Thyroid gland (tissue), 4 donors: ENCODE data around the gene KIF16B. TPM values are rescaled to one million over a fixed set of nuclear protein-coding genes. Genes with fewer than 3 reads are reported as not detected.

Source experiments
- DNase-seq, 2 donors: peaks; one replicate each; pipeline ENCODE4 v3.0.0-alpha.2; 2019
- H3K27ac ChIP-seq, 3 donors: fragments of 200-600 bp; sonication (generic); 1 replicate in 2 of 3; 2 replicates in 1 of 3; pipeline ENCODE4 v1.5.1; 2016 to 2019; ENCODE audit warnings: mild to moderate bottlenecking in 1 of 3, moderate library complexity in 1 of 3
- H3K27me3 ChIP-seq: fragments of 200-600 bp; sonication (generic); one replicate; pipeline ENCODE4 v1.5.1; 2019
- H3K36me3 ChIP-seq, 2 donors: fragments of 200-600 bp; sonication (generic); one replicate each; pipeline ENCODE4 v1.5.1; 2016 to 2019
- H3K4me1 ChIP-seq, 2 donors: fragments of 200-600 bp; sonication (generic); one replicate each; pipeline ENCODE4 v1.5.1; 2017 to 2019
- H3K4me3 ChIP-seq, 3 donors: fragments of 200-600 bp; sonication (generic); replicated peaks in 1 of 3; 1 replicate in 2 of 3; 2 replicates in 1 of 3; pipeline ENCODE4 v1.5.1; 2016; ENCODE audit warnings: mild to moderate bottlenecking in 1 of 3
- H3K9me3 ChIP-seq: fragments of 200-600 bp; sonication (generic); one replicate; pipeline ENCODE4 v1.5.1; 2017
- CTCF ChIP-seq, 6 experiments: fragments of 200-600 bp in 3 of 6; fragments of 450-650 bp in 3 of 6; sonication (generic) in 3 of 6; IDR thresholded peaks; one replicate each; pipeline ENCODE4 v1.5.1; 2016 to 2019; ENCODE audit warnings: antibody characterized with exemption in 6 of 6, mild to moderate bottlenecking in 2 of 6, inconsistent platforms in 1 of 6, moderate library complexity in 1 of 6
- POLR2A ChIP-seq, 2 donors: fragments of 450-650 bp; IDR thresholded peaks; one replicate each; pipeline ENCODE4 v1.6.1; 2017; ENCODE audit warnings: antibody characterized with exemption in 2 of 2, mild to moderate bottlenecking in 2 of 2, moderate library complexity in 1 of 2
- WGBS, 2 donors: methylation state at CpG; one replicate each; pipeline ENCODE4 v1.1.5; 2017; 5-methylcytosine and 5-hydroxymethylcytosine counted together
- intact Hi-C: fragments of 100-400 bp; cut with DNase I; formaldehyde crosslinking; loops from one replicate; pipeline ENCODE4 v1.15.1; 2023
- total RNA-seq, 4 donors: library from RNA; depleted of rRNA; stranded (reverse); fragments of >200 nt; gene quantifications; one replicate each; pipeline ENCODE4 v1.2.3, GENCODE V29; 2016

KIF16B gene
- total RNA-seq, 4 donors from 2014 or later = 18.5 to 32.8 (median 28.6) TPM

GRCh38 chr20:16412906-16413305 is 160.3 kb downstream of the KIF16B start:
- intact Hi-C loops = no loop called here
- TF ChIP-seq POLR2A (IDR thresholded peaks at IDR 0.05) (no peak), CTCF (IDR thresholded peaks at IDR 0.05) (no peak)
- WGBS, 2 donors = 94 to 97% methylated on average over 1 of the region's 1 CpG
- Histone ChIP-seq H3K27me3 (no peaks in the 10 kb centered on the region), H3K27ac (no peak overlapping the region), H3K9me3 (no peaks in the 10 kb centered on the region), H3K4me1 (peaks cover 0 to 5% of the 10 kb centered on the region in 2 donors), H3K4me3 (no peak overlapping the region), H3K36me3 (no peaks in the 10 kb centered on the region)
- DNase-seq = no peak

GRCh38 chr20:16411361-16411760 is 161.9 kb downstream of the KIF16B start:
- H3K4me3 ChIP-seq = no peak overlapping the region
- no peak for DNase-seq
- whole genome bisulfite sequencing, 2 donors = 98 to 100% methylated on average over 3 of the region's 3 CpGs
- peaks cover 0 to 9% of the 10 kb centered on the region in 2 donors for H3K4me1 ChIP-seq
- H3K27me3 ChIP-seq = no peaks in the 10 kb centered on the region
- no peak overlapping the region for H3K27ac ChIP-seq
- no peak for TF ChIP-seq CTCF (IDR thresholded peaks at IDR 0.05)
- no peak for TF ChIP-seq POLR2A (IDR thresholded peaks at IDR 0.05)
- H3K9me3 ChIP-seq = no peaks in the 10 kb centered on the region
- intact Hi-C loops = no loop called here
- H3K36me3 ChIP-seq = no peaks in the 10 kb centered on the region

- H3K4me1 ChIP-seq = peaks cover 0 to 9% of the 10 kb centered on the region in 2 donors
- H3K4me3 ChIP-seq = no peak overlapping the region
- no peak for DNase-seq
- no peaks in the 10 kb centered on the region for H3K27me3 ChIP-seq
- H3K36me3 ChIP-seq = no peaks in the 10 kb centered on the region
- intact Hi-C loops = no loop called here
- 87 to 99% methylated on average over 3 of the region's 3 CpGs for WGBS, 2 donors
- H3K27ac ChIP-seq = no peak overlapping the region
- no peaks in the 10 kb centered on the region for H3K9me3 ChIP-seq
- no peak for TF ChIP-seq CTCF (IDR thresholded peaks at IDR 0.05)
- no peak for TF ChIP-seq POLR2A (IDR thresholded peaks at IDR 0.05)
Observed at GRCh38 chr20:16410626-16411025, 162.6 kb downstream of the KIF16B start.

GRCh38 chr20:16408981-16409380 is 164.3 kb downstream of the KIF16B start:
- H3K9me3 ChIP-seq = no peaks in the 10 kb centered on the region
- TF ChIP-seq POLR2A (IDR thresholded peaks at IDR 0.05) = no peak
- intact Hi-C loops = no loop called here

GRCh38 chr20:16407251-16408067 is 165.8 kb downstream of the KIF16B start:
- intact Hi-C loops = no loop called here
- WGBS, 2 donors = 88 to 93% methylated on average over 5 of the region's 5 CpGs
- Histone ChIP-seq H3K4me3 (no peak overlapping the region), H3K4me1 (peaks cover 0 to 9% of the 10 kb centered on the region in 2 donors), H3K27ac (no peak overlapping the region), H3K9me3 (no peaks in the 10 kb centered on the region), H3K27me3 (no peaks in the 10 kb centered on the region), H3K36me3 (peaks cover 0 to 3% of the 10 kb centered on the region in 2 donors)
- no peak for DNase-seq
- TF ChIP-seq POLR2A (IDR thresholded peaks at IDR 0.05) (no peak), CTCF (IDR thresholded peaks at IDR 0.05) (no peak)

More at GRCh38 chr20:16408981-16409380, 164.3 kb downstream of the KIF16B start:
- 96 to 100% methylated on average over 1 of the region's 1 CpG for WGBS, 2 donors
- H3K27ac ChIP-seq = no peak overlapping the region
- no peak for DNase-seq
- no peaks in the 10 kb centered on the region for H3K27me3 ChIP-seq
- peaks cover 0 to 9% of the 10 kb centered on the region in 2 donors for H3K4me1 ChIP-seq
- H3K36me3 ChIP-seq = peaks cover 0 to 3% of the 10 kb centered on the region in 2 donors
- no peak overlapping the region for H3K4me3 ChIP-seq
